ENCODE data around the gene RIC1. TPM values are rescaled to one million over a fixed set of nuclear protein-coding genes. Genes with fewer than 3 reads are reported as not detected.

RIC1 gene
- total RNA-seq, 1 experiment from 2014 or later: 13.8 TPM

- no peak for DNase-seq
- H4K20me1 ChIP-seq (ENCODE audit: insufficient read depth): no peaks in the 10 kb centered on the region
- peaks cover 76% of the 10 kb centered on the region for H3K79me2 ChIP-seq (ENCODE audit: low read depth)
- H3K4me2 ChIP-seq: no peak overlapping the region
- H3K4me1 ChIP-seq (replicated peaks; ENCODE audit: insufficient read depth): no peaks in the 10 kb centered on the region
- intact Hi-C loops (cut with micrococcal nuclease; ENCODE audit: unreplicated experiment): no loop called here
- no peak for TF ChIP-seq EZH2 (IDR thresholded peaks at IDR 0.05; ENCODE audit: low read depth)
- TF ChIP-seq, protein P1, sequence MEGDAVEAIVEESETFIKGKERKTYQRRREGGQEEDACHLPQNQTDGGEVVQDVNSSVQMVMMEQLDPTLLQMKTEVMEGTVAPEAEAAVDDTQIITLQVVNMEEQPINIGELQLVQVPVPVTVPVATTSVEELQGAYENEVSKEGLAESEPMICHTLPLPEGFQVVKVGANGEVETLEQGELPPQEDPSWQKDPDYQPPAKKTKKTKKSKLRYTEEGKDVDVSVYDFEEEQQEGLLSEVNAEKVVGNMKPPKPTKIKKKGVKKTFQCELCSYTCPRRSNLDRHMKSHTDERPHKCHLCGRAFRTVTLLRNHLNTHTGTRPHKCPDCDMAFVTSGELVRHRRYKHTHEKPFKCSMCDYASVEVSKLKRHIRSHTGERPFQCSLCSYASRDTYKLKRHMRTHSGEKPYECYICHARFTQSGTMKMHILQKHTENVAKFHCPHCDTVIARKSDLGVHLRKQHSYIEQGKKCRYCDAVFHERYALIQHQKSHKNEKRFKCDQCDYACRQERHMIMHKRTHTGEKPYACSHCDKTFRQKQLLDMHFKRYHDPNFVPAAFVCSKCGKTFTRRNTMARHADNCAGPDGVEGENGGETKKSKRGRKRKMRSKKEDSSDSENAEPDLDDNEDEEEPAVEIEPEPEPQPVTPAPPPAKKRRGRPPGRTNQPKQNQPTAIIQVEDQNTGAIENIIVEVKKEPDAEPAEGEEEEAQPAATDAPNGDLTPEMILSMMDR (conservative IDR thresholded peaks at IDR 0.05): no peak
- H3K9me2 ChIP-seq (ENCODE audit: insufficient read depth): no peaks in the 10 kb centered on the region
- H3K27me3 ChIP-seq (ENCODE audit: insufficient read depth, low read depth): no peaks in the 10 kb centered on the region
- H3K9me3 ChIP-seq (ENCODE audit: insufficient read depth, low read depth): peaks cover 5% of the 10 kb centered on the region; the same call in 1 of the 2 replicates
- H3K36me3 ChIP-seq (ENCODE audit: low read depth): no peaks in the 10 kb centered on the region; the same call in 1 of the 2 replicates
- H3K4me3 ChIP-seq: no peak overlapping the region
- no peaks in the 10 kb centered on the region for H3F3A ChIP-seq (ENCODE audit: insufficient read depth, low read depth)
- BruUV-seq (replicated peaks): no TSS peak
- no peak overlapping the region for H2AFZ ChIP-seq
- ChIA-PET CTCF (no interaction called here), POLR2A (ENCODE audit: unreplicated experiment) (no interaction called here)
- no peak overlapping the region for H3K27ac ChIP-seq
These were observed 10.9 kb downstream of the RIC1 start for GRCh38 chr9:5639816-5640215.

GRCh38 chr9:5642170-5642569 is 13.3 kb downstream of the RIC1 start:
- Histone ChIP-seq H3F3A (ENCODE audit: insufficient read depth, low read depth) (no peaks in the 10 kb centered on the region), H3K36me3 (ENCODE audit: low read depth) (no peaks in the 10 kb centered on the region; the same call in 1 of the 2 replicates), H4K20me1 (ENCODE audit: insufficient read depth) (no peaks in the 10 kb centered on the region), H3K4me1 (replicated peaks; ENCODE audit: insufficient read depth) (no peaks in the 10 kb centered on the region), H3K9me2 (ENCODE audit: insufficient read depth) (no peaks in the 10 kb centered on the region), H2AFZ (no peak overlapping the region), H3K79me2 (ENCODE audit: low read depth) (peaks cover 78% of the 10 kb centered on the region), H3K27ac (no peak overlapping the region), H3K4me3 (no peak overlapping the region), H3K9me3 (ENCODE audit: insufficient read depth, low read depth) (no peaks in the 10 kb centered on the region; the same call in 1 of the 2 replicates), H3K4me2 (no peak overlapping the region), H3K27me3 (ENCODE audit: insufficient read depth, low read depth) (no peaks in the 10 kb centered on the region)
- no TSS peak for BruUV-seq (replicated peaks)
- intact Hi-C loops (cut with micrococcal nuclease; ENCODE audit: unreplicated experiment): no loop called here
- no peak for DNase-seq
- POLR2A ChIA-PET (ENCODE audit: unreplicated experiment): no interaction called here
- CTCF ChIA-PET: no interaction called here
- no peak for TF ChIP-seq EZH2 (IDR thresholded peaks at IDR 0.05; ENCODE audit: low read depth)
- TF ChIP-seq, protein P1 (conservative IDR thresholded peaks at IDR 0.05): no peak

GRCh38 chr9:5643005-5643624 is 14.2 kb downstream of the RIC1 start:
- DNase-seq: no peak
- no peaks in the 10 kb centered on the region for H4K20me1 ChIP-seq (ENCODE audit: insufficient read depth)
- no peaks in the 10 kb centered on the region; the same call in 1 of the 2 replicates for H3K36me3 ChIP-seq (ENCODE audit: low read depth)
- TF ChIP-seq EZH2 (IDR thresholded peaks at IDR 0.05; ENCODE audit: low read depth): no peak
- TF ChIP-seq, protein P1 (conservative IDR thresholded peaks at IDR 0.05): no peak
- no peak overlapping the region for H3K4me3 ChIP-seq
- peaks cover 75% of the 10 kb centered on the region for H3K79me2 ChIP-seq (ENCODE audit: low read depth)
- no peaks in the 10 kb centered on the region for H3F3A ChIP-seq (ENCODE audit: insufficient read depth, low read depth)
- no peaks in the 10 kb centered on the region; the same call in 1 of the 2 replicates for H3K9me3 ChIP-seq (ENCODE audit: insufficient read depth, low read depth)
- H2AFZ ChIP-seq: no peak overlapping the region
- H3K4me1 ChIP-seq (replicated peaks; ENCODE audit: insufficient read depth): no peaks in the 10 kb centered on the region
- ChIA-PET POLR2A (ENCODE audit: unreplicated experiment) (no interaction called here), CTCF (interaction anchor here (0.5 kb wide), 1 partner anchor 365 kb away, joined by 6 read pairs; a partner anchor contains a TSS)
- no peak overlapping the region for H3K27ac ChIP-seq
- no peak overlapping the region for H3K4me2 ChIP-seq
- H3K9me2 ChIP-seq (ENCODE audit: insufficient read depth): no peaks in the 10 kb centered on the region
- H3K27me3 ChIP-seq (ENCODE audit: insufficient read depth, low read depth): no peaks in the 10 kb centered on the region
- BruUV-seq (replicated peaks): no TSS peak
- intact Hi-C loops (cut with micrococcal nuclease; ENCODE audit: unreplicated experiment): no loop called here
